HK-2 (cell line): Measurements from ENCODE around the gene DGKH.
"Not testable (repeated sequence)": the region's sequence is repeated elsewhere in the genome, so short reads cannot be mapped to it uniquely, and the experiment has no call there.

ENCODE experiments used
- DNase-seq: peaks from one replicate; pipeline ENCODE4 v3.0.0-alpha.2; 2018; ENCODE audit not compliant: unreplicated experiment

DGKH gene

GRCh38 chr13:42225051-42225450 is 176.6 kb downstream of the DGKH start:
- no peak for DNase-seq

GRCh38 chr13:42226759-42227158 is 178.3 kb downstream of the DGKH start:
- not testable (repeated sequence) for DNase-seq

GRCh38 chr13:42228527-42228926 is 180.1 kb downstream of the DGKH start:
- no peak for DNase-seq

- no peak for DNase-seq
Measured at GRCh38 chr13:42229287-42229686, 180.8 kb downstream of the DGKH start.

GRCh38 chr13:42232671-42233070 is 184.2 kb downstream of the DGKH start:
- no peak for DNase-seq

- DNase-seq = no peak
Measured at GRCh38 chr13:42233726-42234125, 185.3 kb downstream of the DGKH start.

- DNase-seq = no peak
Measured at GRCh38 chr13:42239161-42239560, 190.7 kb downstream of the DGKH start.

GRCh38 chr13:42239644-42240043 is 191.2 kb downstream of the DGKH start:
- DNase-seq = no peak

GRCh38 chr13:42246541-42246940 is 198.1 kb downstream of the DGKH start:
- no peak for DNase-seq

GRCh38 chr13:42247883-42248282 is 199.4 kb downstream of the DGKH start:
- DNase-seq = no peak

GRCh38 chr13:42255886-42256285 is 207.4 kb downstream of the DGKH start:
- no peak for DNase-seq

GRCh38 chr13:42258747-42259146 is 210.3 kb downstream of the DGKH start:
- DNase-seq = no peak

GRCh38 chr13:42259515-42259914 is 211.1 kb downstream of the DGKH start:
- no peak for DNase-seq

- DNase-seq = no peak
Measured at GRCh38 chr13:42260903-42261654, 212.6 kb downstream of the DGKH start.

GRCh38 chr13:42266473-42266872 is 218.0 kb downstream of the DGKH start:
- DNase-seq = no peak

GRCh38 chr13:42270160-42270856 is 221.9 kb downstream of the DGKH start:
- no peak for DNase-seq

- no peak for DNase-seq
Measured at GRCh38 chr13:42270857-42271215, 222.4 kb downstream of the DGKH start.

- peak; percentile 91 for DNase-seq
Measured at GRCh38 chr13:42271337-42272114, 223.1 kb downstream of the DGKH start.

- DNase-seq = peak; percentile 46
Measured at GRCh38 chr13:42272115-42272803, 223.8 kb downstream of the DGKH start, which contains the start of gene AKAP11. Gene AKAP11 (plus strand): TSS chr13:42272152. CDS start chr13:42286349, 14,197 bp downstream.

GRCh38 chr13:42272804-42273175 is 224.3 kb downstream of the DGKH start:
- no peak for DNase-seq

- no peak for DNase-seq
Measured at GRCh38 chr13:42274386-42275097, 226.1 kb downstream of the DGKH start.
